Heart left ventricle (tissue), 13 donors: ENCODE data around the gene GMEB1.

ENCODE experiments used
- CTCF ChIP-seq, 12 donors: fragments of 200-600 bp; sonication (generic) in 4 of 12; IDR thresholded peaks; one replicate each; pipeline versions ENCODE4 v1.5.0 to v1.8.0; 2018 to 2022; ENCODE audit warnings: antibody characterized with exemption in 12 of 12, mild to moderate bottlenecking in 5 of 12
- POLR2A ChIP-seq, 2 donors: fragments of 450-650 bp; IDR thresholded peaks; one replicate each; pipeline ENCODE4 v1.6.1; 2017; ENCODE audit warnings: antibody characterized with exemption in 2 of 2, mild to moderate bottlenecking in 2 of 2, moderate library complexity in 2 of 2
- donor health status: ischemic (EF 13 %, LVEDD 7.1; RV severe dilation, severe dysfunction).
- donor health status: DM: no; HTN: yes; CAD: no.
- donor health status: DM: no; HTN: no; CAD: no.
- donor health status: ischemic (EF 25% LVEDD 6.9; RV normal size, moderate dysfunction).
- donor health status: ischemic (EF 25% LVEDD 5.7; RV mildly dilated, moderate dysfunction).
- donor health status: ischemic (EF 35%, LVEDD 5.7; RV mildly dilated, moderate dysfunction).
- donor health status: nonischemic (EF 11% LVEDD 7.7; RV severe dilation, severe dysfunction).
- donor health status: DM: yes; HTN: yes; CAD: no.
- donor health status: PGD.
- donor health status: ischemic (EF 29% LVEDD 5.4; RV normal size, mild dysfunction).
- donor health status: nonischemic (EF 23%, LVEDD 6.1; RV moderate dilation, normal function).

GRCh38 chr1:28675924-28676257 lies 7.3 kb downstream of the GMEB1 start:
- TF ChIP-seq POLR2A (IDR thresholded peaks at IDR 0.05): no peak
- no peak for TF ChIP-seq CTCF (IDR thresholded peaks at IDR 0.05)
